Activated naive CD4-positive, alpha-beta T cell treated with anti-CD3 and anti-CD28 coated beads, Interleukin-2, amount 10 ng/mL, durations not matched to agents 7 days and 5 days (primary cell): Measurements from ENCODE around the gene IFRD2.
"Not testable (repeated sequence)": the region's sequence is repeated elsewhere in the genome, so short reads cannot be mapped to it uniquely, and the experiment has no call there.

ENCODE experiments used
- CTCF ChIA-PET: fragments of 350-600 bp; sonication (Branson Sonifier 250); formaldehyde crosslinking; loops from one replicate; lab custom pipeline; 2021; ENCODE audit warnings: antibody characterized with exemption; lab: Charles Lee
- DNase-seq: peaks from one replicate; pipeline ENCODE4 v3.0.0-alpha.2; 2020
- H3K27ac Mint-ChIP-seq: one replicate; pipeline ENCODE4 v1.8.0; 2021; ENCODE audit warnings: mild to moderate bottlenecking, moderate library complexity, mixed read lengths
- H3K27me3 Mint-ChIP-seq: one replicate; pipeline ENCODE4 v1.8.0; 2021; ENCODE audit warnings: mild to moderate bottlenecking, mixed read lengths
- H3K36me3 Mint-ChIP-seq: one replicate; pipeline ENCODE4 v1.8.0; 2021; ENCODE audit warnings: mixed read lengths
- H3K4me1 Mint-ChIP-seq: one replicate; pipeline ENCODE4 v1.8.0; 2021; ENCODE audit warnings: mixed read lengths
- H3K4me3 Mint-ChIP-seq: one replicate; pipeline ENCODE4 v1.8.0; 2021; ENCODE audit warnings: mild to moderate bottlenecking, moderate library complexity, mixed read lengths
- H3K9me3 Mint-ChIP-seq: one replicate; pipeline ENCODE4 v1.8.0; 2021; ENCODE audit warnings: mixed read lengths

IFRD2 gene

GRCh38 chr3:50294492-50295403, 2.5 kb upstream of the IFRD2 start:
- no peak for DNase-seq
- H3K27ac Mint-ChIP-seq = no peak overlapping the region
- CTCF ChIA-PET = interaction anchor here (1.3 kb wide), 1 partner anchor 24 kb away, joined by 3 read pairs; no protein-coding TSS in a partner anchor
- H3K9me3 Mint-ChIP-seq = no peaks in the 10 kb centered on the region
- no peak overlapping the region for H3K4me3 Mint-ChIP-seq
- no peaks in the 10 kb centered on the region for H3K27me3 Mint-ChIP-seq
- H3K36me3 Mint-ChIP-seq = peaks cover 9% of the 10 kb centered on the region
- H3K4me1 Mint-ChIP-seq = peaks cover 49% of the 10 kb centered on the region

- H3K27me3 Mint-ChIP-seq = no peaks in the 10 kb centered on the region
- no peak for DNase-seq
- H3K4me3 Mint-ChIP-seq = no peak overlapping the region
- peaks cover 47% of the 10 kb centered on the region for H3K4me1 Mint-ChIP-seq
- no peak overlapping the region for H3K27ac Mint-ChIP-seq
- CTCF ChIA-PET = interaction anchor here (1.3 kb wide), 1 partner anchor 25 kb away, joined by 3 read pairs; no protein-coding TSS in a partner anchor
- H3K36me3 Mint-ChIP-seq = peaks cover 11% of the 10 kb centered on the region
- no peaks in the 10 kb centered on the region for H3K9me3 Mint-ChIP-seq
Measured at GRCh38 chr3:50294089-50294488, 1.9 kb upstream of the IFRD2 start.

- CTCF ChIA-PET = interaction anchor here (1.3 to 1.8 kb wide), 2 partner anchors 26 to 31 kb away, joined by 3 to 9 read pairs; no protein-coding TSS in a partner anchor
- peak overlapping the region; percentile 95 for H3K27ac Mint-ChIP-seq
Measured at GRCh38 chr3:50293079-50293801, 1.0 kb upstream of the IFRD2 start.

GRCh38 chr3:50290161-50290641, 2.0 kb downstream of the IFRD2 start:
- no peak overlapping the region for H3K27ac Mint-ChIP-seq
- H3K4me1 Mint-ChIP-seq = peaks cover 26% of the 10 kb centered on the region
- DNase-seq = no peak
- CTCF ChIA-PET = no interaction called here
- peak overlapping the region; percentile 41 for H3K4me3 Mint-ChIP-seq
- no peaks in the 10 kb centered on the region for H3K27me3 Mint-ChIP-seq
- peaks cover 15% of the 10 kb centered on the region for H3K36me3 Mint-ChIP-seq
- no peaks in the 10 kb centered on the region for H3K9me3 Mint-ChIP-seq

More at GRCh38 chr3:50293079-50293801, 1.0 kb upstream of the IFRD2 start:
- DNase-seq = no peak
- H3K4me3 Mint-ChIP-seq = peak overlapping the region; percentile 79
- peaks cover 15% of the 10 kb centered on the region for H3K36me3 Mint-ChIP-seq
- no peaks in the 10 kb centered on the region for H3K27me3 Mint-ChIP-seq
- H3K4me1 Mint-ChIP-seq = peaks cover 44% of the 10 kb centered on the region
- H3K9me3 Mint-ChIP-seq = no peaks in the 10 kb centered on the region

GRCh38 chr3:50289130-50289529, 3.1 kb downstream of the IFRD2 start:
- H3K9me3 Mint-ChIP-seq = no peaks in the 10 kb centered on the region
- H3K4me3 Mint-ChIP-seq = no peak overlapping the region
- no peaks in the 10 kb centered on the region for H3K27me3 Mint-ChIP-seq
- DNase-seq = no peak
- CTCF ChIA-PET = interaction anchor here (1.6 kb wide), 1 partner anchor 10 kb away, joined by 6 read pairs; the partner anchor contains the start of gene LSMEM2
- H3K27ac Mint-ChIP-seq = no peak overlapping the region
- peaks cover 26% of the 10 kb centered on the region for H3K4me1 Mint-ChIP-seq
- H3K36me3 Mint-ChIP-seq = peaks cover 15% of the 10 kb centered on the region

- CTCF ChIA-PET = interaction anchor here (0.9 to 1.6 kb wide), 2 partner anchors 9 to 36 kb away, joined by 3 to 6 read pairs; partner anchors contain the start of gene LSMEM2
- no peak overlapping the region for H3K27ac Mint-ChIP-seq
- H3K9me3 Mint-ChIP-seq = no peaks in the 10 kb centered on the region
- H3K4me3 Mint-ChIP-seq = no peak overlapping the region
- peaks cover 15% of the 10 kb centered on the region for H3K36me3 Mint-ChIP-seq
- peaks cover 24% of the 10 kb centered on the region for H3K4me1 Mint-ChIP-seq
- no peak for DNase-seq
- no peaks in the 10 kb centered on the region for H3K27me3 Mint-ChIP-seq
Measured at GRCh38 chr3:50288387-50289007, 3.7 kb downstream of the IFRD2 start.

GRCh38 chr3:50287262-50287661, 5.0 kb downstream of the IFRD2 start:
- Mint-ChIP-seq H3K27me3 (no peaks in the 10 kb centered on the region), H3K36me3 (peaks cover 15% of the 10 kb centered on the region), H3K27ac (peak overlapping the region; percentile 14), H3K4me1 (peaks cover 12% of the 10 kb centered on the region), H3K9me3 (no peaks in the 10 kb centered on the region), H3K4me3 (no peak overlapping the region)
- no peak for DNase-seq
- CTCF ChIA-PET = no interaction called here

- no peak overlapping the region for H3K27ac Mint-ChIP-seq
- H3K9me3 Mint-ChIP-seq = no peaks in the 10 kb centered on the region
- no peak for DNase-seq
- CTCF ChIA-PET = no interaction called here
- H3K27me3 Mint-ChIP-seq = no peaks in the 10 kb centered on the region
- H3K36me3 Mint-ChIP-seq = peaks cover 15% of the 10 kb centered on the region
- no peak overlapping the region for H3K4me3 Mint-ChIP-seq
- peaks cover 11% of the 10 kb centered on the region for H3K4me1 Mint-ChIP-seq
Measured at GRCh38 chr3:50286322-50287227, 5.7 kb downstream of the IFRD2 start.

GRCh38 chr3:50284121-50284520, 8.1 kb downstream of the IFRD2 start:
- H3K27ac Mint-ChIP-seq, DNase-seq, H3K4me1 Mint-ChIP-seq, H3K9me3 Mint-ChIP-seq, H3K4me3 Mint-ChIP-seq, H3K27me3 Mint-ChIP-seq, H3K36me3 Mint-ChIP-seq: not testable (repeated sequence)
- CTCF ChIA-PET = interaction anchor here (0.8 to 1.7 kb wide), 5 partner anchors 9 to 92 kb away, joined by 3 to 5 read pairs (median 4); partner anchors contain the start of genes HYAL3 and NAA80

- Mint-ChIP-seq H3K27ac (no peak overlapping the region), H3K27me3 (peaks cover 53% of the 10 kb centered on the region), H3K4me3 (no peak overlapping the region), H3K9me3 (no peaks in the 10 kb centered on the region), H3K36me3 (no peaks in the 10 kb centered on the region), H3K4me1 (peaks cover 15% of the 10 kb centered on the region)
- CTCF ChIA-PET = interaction anchor here (0.9 to 3.6 kb wide), 4 partner anchors 9 to 85 kb away, joined by 3 to 22 read pairs (median 6); no protein-coding TSS in a partner anchor
- DNase-seq = no peak
Measured at GRCh38 chr3:50279255-50280016, 12.8 kb downstream of the IFRD2 start.

GRCh38 chr3:50278880-50279224, 13.4 kb downstream of the IFRD2 start, which contains the start of gene LSMEM2:
Gene LSMEM2 (plus strand): TSS chr3:50279087. CDS start chr3:50279114, 27 bp downstream.
- Mint-ChIP-seq H3K4me1 (peaks cover 20% of the 10 kb centered on the region), H3K9me3 (no peaks in the 10 kb centered on the region), H3K4me3 (no peak within 1 kb of the TSS), H3K27ac (no peak within 1 kb of the TSS), H3K36me3 (peaks cover 1% of the 10 kb centered on the region), H3K27me3 (peaks cover 59% of the 10 kb centered on the region)
- CTCF ChIA-PET = interaction anchor here (0.9 to 3.6 kb wide), 5 partner anchors 10 to 85 kb away, joined by 3 to 22 read pairs (median 6); partner anchors contain the start of genes HYAL3 and NAA80
- DNase-seq = no peak
